Activated CD8-positive, alpha-beta T cell treated with anti-CD3 and anti-CD28 coated beads for 36 hours (primary cell): ENCODE data around the gene FAM193A. TPM values are rescaled to one million over a fixed set of nuclear protein-coding genes. Genes with fewer than 3 reads are reported as not detected.

Source experiments
- ATAC-seq: fragments of 200-7000 bp; cut with Tn5 transposase; one replicate; pipeline ENCODE4 v1.10.0; 2021; ENCODE audit warnings: mild to moderate bottlenecking, moderate library complexity
- CTCF ChIA-PET: fragments of 350-600 bp; sonication (Branson Sonifier 250); formaldehyde crosslinking; loops from one replicate; lab custom pipeline; 2021; ENCODE audit warnings: antibody characterized with exemption; lab: Charles Lee
- POLR2A ChIA-PET: fragments of 350-600 bp; sonication (Branson Sonifier 250); formaldehyde crosslinking; loops from one replicate; lab custom pipeline; 2021; ENCODE audit warnings: antibody characterized with exemption; lab: Charles Lee
- DNase-seq: peaks from one replicate; pipeline ENCODE4 v3.0.0-alpha.2; 2020
- H3K27ac Mint-ChIP-seq: one replicate; pipeline ENCODE4 v1.8.0; 2021; ENCODE audit warnings: mild to moderate bottlenecking, mixed read lengths
- H3K27me3 Mint-ChIP-seq: one replicate; pipeline ENCODE4 v1.8.0; 2021; ENCODE audit warnings: mixed read lengths
- H3K36me3 Mint-ChIP-seq: one replicate; pipeline ENCODE4 v1.8.0; 2021; ENCODE audit warnings: low read depth, mixed read lengths
- H3K4me1 Mint-ChIP-seq: one replicate; pipeline ENCODE4 v1.8.0; 2021; ENCODE audit warnings: low read depth, mixed read lengths
- H3K4me3 Mint-ChIP-seq: one replicate; pipeline ENCODE4 v1.8.0; 2021; ENCODE audit warnings: mild to moderate bottlenecking, moderate library complexity, mixed read lengths
- H3K9me3 Mint-ChIP-seq: one replicate; pipeline ENCODE4 v1.8.0; 2021; ENCODE audit warnings: mixed read lengths
- CTCF ChIP-seq: fragments of 200-600 bp; IDR thresholded peaks from one replicate; pipeline ENCODE4 v1.8.0; 2022; ENCODE audit warnings: antibody characterized with exemption, mild to moderate bottlenecking
- intact Hi-C: fragments of 100-400 bp; cut with micrococcal nuclease; formaldehyde crosslinking; loops from one replicate; pipeline ENCODE4 v1.10.0; 2022
- total RNA-seq, 2 experiments: library from RNA; stranded (reverse); gene quantifications; one replicate each; pipeline ENCODE4 v1.2.3, GENCODE V29; 2021

Gene FAM193A
- total RNA-seq, 2 experiments from 2014 or later, result 22.4 to 22.9 TPM

GRCh38 chr4:2643555-2643954 lies 107.1 kb downstream of the FAM193A start:
- CTCF ChIA-PET, result interaction anchor here (0.9 kb wide), 1 partner anchor 14 kb away, joined by 3 read pairs; no protein-coding TSS in a partner anchor
- intact Hi-C loops, result no loop called here

GRCh38 chr4:2646396-2647149 lies 110.1 kb downstream of the FAM193A start:
- no peaks in the 10 kb centered on the region for H3K27me3 Mint-ChIP-seq
- intact Hi-C loops, result no loop called here
- DNase-seq (no peak), ATAC-seq (no peak)
- H3K36me3 Mint-ChIP-seq, result peaks cover 33% of the 10 kb centered on the region
- POLR2A ChIA-PET, result no interaction called here
- CTCF ChIA-PET, result no interaction called here
- H3K4me3 Mint-ChIP-seq, result no peak overlapping the region
- no peak overlapping the region for H3K27ac Mint-ChIP-seq
- TF ChIP-seq CTCF, result no peak
- peaks cover 9% of the 10 kb centered on the region for H3K4me1 Mint-ChIP-seq
- H3K9me3 Mint-ChIP-seq, result no peaks in the 10 kb centered on the region

More at GRCh38 chr4:2643555-2643954, 107.1 kb downstream of the FAM193A start:
- H3K9me3 Mint-ChIP-seq, result no peaks in the 10 kb centered on the region
- H3K4me3 Mint-ChIP-seq, result no peak overlapping the region
- H3K27ac Mint-ChIP-seq, result no peak overlapping the region
- H3K4me1 Mint-ChIP-seq, result no peaks in the 10 kb centered on the region
- TF ChIP-seq CTCF, result no peak
- DNase-seq (no peak), ATAC-seq (no peak)
- peaks cover 34% of the 10 kb centered on the region for H3K36me3 Mint-ChIP-seq
- POLR2A ChIA-PET, result no interaction called here
- no peaks in the 10 kb centered on the region for H3K27me3 Mint-ChIP-seq

GRCh38 chr4:2647403-2648158 lies 111.1 kb downstream of the FAM193A start:
- CTCF ChIA-PET, result no interaction called here
- POLR2A ChIA-PET, result no interaction called here
- Mint-ChIP-seq H3K27ac (no peak overlapping the region), H3K27me3 (no peaks in the 10 kb centered on the region), H3K36me3 (peaks cover 39% of the 10 kb centered on the region), H3K4me3 (no peak overlapping the region), H3K4me1 (peaks cover 19% of the 10 kb centered on the region), H3K9me3 (no peaks in the 10 kb centered on the region)
- TF ChIP-seq CTCF, result no peak
- ATAC-seq, result no peak
- DNase-seq, result no peak
- intact Hi-C loops, result no loop called here

GRCh38 chr4:2648159-2648814 lies 111.8 kb downstream of the FAM193A start:
- Mint-ChIP-seq H3K27me3 (no peaks in the 10 kb centered on the region), H3K4me1 (peaks cover 22% of the 10 kb centered on the region), H3K36me3 (peaks cover 38% of the 10 kb centered on the region), H3K27ac (no peak overlapping the region), H3K9me3 (no peaks in the 10 kb centered on the region), H3K4me3 (no peak overlapping the region)
- no peak for DNase-seq
- intact Hi-C loops, result no loop called here
- ChIA-PET POLR2A (no interaction called here), CTCF (no interaction called here)
- ATAC-seq, result no peak
- no peak for TF ChIP-seq CTCF
